GDM1 (cell line): ENCODE data around the gene SPINT2.
"Not testable (repeated sequence)": the region's sequence is repeated elsewhere in the genome, so short reads cannot be mapped to it uniquely, and the experiment has no call there.

Source experiments
- DNase-seq: peaks from one replicate; lab custom pipeline; 2025; lab: John Stamatoyannopoulos, UW

SPINT2 gene

DNA sequence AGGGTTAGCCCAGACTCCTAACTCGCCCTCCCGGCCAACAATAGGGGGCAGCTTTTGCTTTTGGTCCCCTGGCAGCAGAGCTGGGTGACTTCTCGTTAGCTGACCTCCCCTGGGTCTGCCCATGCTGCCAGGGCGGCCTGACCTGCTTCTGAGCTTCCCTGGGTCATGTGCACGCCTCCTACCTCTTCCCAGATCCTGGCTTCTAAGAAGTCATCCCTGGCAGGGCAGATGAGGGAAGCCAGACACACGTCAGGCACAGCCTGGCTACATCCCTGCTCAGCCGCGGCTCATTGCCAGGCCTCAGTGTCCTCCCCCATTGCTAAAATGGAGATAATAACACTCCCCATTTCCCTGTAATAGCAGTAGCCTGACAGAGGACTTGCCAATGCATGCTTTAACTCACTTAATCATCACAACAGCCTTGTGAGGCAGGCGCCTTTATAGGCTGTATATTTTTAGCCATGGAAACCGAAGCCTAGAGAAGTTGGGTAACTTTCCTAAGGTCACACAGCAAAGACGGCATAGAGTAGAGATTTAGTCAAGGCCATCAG is 57.3 kb downstream of the SPINT2 start:
- DNase-seq = no peak

DNA sequence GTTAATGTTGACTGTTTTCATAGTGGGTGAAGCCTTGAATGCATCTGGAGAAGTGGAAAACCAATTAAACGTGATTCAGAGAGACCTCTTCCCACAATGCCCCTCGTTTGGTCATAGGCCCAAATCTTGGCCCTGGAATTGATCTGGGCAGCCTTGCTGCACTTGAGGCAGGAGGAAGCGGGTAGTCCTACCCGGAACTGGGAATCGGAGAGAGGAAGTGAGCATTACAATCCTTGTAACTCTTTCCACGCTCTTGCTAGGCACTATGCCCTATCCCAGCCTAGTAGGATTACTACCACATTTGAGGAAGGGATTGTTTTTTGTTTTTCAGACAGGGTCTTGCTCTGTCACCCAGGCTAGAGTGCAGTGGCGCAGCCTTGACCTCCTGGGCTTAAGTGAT is 58.9 kb downstream of the SPINT2 start:
- no peak for DNase-seq

DNA sequence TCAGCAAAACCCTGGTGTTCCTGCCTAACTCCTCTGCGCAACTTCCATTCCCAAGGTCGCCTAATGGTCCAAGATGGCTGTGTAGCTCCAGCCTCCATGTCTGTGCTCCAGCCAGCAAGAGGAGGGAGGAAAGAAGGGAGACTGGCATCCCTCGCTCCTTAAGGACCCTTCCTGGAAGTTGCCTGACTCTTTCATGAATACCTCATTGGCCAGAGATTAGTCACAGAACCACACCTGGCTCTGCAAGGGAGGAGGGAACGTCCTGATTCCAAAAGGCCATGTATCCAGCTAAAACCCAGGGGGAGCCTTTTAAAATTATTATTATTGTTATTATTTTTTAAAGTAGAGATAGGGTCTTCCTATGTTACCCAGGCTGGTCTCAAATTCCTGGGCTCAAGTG is 60.1 kb downstream of the SPINT2 start:
- DNase-seq = no peak

DNA sequence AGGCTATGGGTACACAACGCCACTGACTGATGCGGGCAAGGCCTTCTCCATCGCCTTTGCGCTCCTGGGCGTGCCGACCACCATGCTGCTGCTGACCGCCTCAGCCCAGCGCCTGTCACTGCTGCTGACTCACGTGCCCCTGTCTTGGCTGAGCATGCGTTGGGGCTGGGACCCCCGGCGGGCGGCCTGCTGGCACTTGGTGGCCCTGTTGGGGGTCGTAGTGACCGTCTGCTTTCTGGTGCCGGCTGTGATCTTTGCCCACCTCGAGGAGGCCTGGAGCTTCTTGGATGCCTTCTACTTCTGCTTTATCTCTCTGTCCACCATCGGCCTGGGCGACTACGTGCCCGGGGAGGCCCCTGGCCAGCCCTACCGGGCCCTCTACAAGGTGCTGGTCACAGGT is 62.2 kb downstream of the SPINT2 start:
- DNase-seq = no peak

DNA sequence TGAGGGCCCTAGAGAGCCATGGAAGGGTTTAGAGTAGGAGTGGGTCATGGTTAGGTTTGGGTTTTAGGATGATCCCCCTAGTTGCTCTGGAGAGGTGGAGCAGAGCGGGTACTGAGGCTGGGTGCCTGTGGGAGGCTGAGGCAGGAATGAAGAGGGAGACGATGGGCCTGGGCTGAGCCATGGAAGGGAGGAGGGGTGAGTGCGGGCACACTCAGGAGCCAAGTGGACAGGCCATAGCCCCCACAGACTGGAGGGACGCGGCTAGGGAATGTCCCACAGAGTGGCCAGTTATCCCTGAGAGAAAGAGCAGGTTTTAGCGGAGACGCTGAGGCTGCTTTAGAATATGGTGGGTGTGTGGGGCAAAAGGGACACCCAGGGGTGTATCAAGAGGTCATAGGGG is 65.3 kb downstream of the SPINT2 start:
- no peak for DNase-seq

DNA sequence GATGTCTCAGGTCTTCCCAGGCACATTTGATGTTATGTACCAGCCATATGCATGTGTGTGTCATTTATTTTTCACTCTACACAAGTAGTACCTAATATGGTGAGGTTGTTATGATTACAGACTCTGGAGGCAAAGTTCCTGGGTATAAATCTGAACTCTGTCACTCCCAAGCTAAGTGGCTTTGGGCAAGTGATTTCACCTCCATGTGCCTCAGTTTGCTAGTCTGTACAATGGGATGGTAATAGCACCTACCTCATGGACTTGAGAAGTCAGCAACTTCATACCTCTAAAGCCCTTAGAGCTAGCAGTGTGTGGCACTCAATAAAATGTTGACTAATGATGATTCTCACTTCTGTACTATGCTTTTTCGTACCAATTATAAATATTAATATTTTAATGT is 67.4 kb downstream of the SPINT2 start:
- no peak for DNase-seq

DNA sequence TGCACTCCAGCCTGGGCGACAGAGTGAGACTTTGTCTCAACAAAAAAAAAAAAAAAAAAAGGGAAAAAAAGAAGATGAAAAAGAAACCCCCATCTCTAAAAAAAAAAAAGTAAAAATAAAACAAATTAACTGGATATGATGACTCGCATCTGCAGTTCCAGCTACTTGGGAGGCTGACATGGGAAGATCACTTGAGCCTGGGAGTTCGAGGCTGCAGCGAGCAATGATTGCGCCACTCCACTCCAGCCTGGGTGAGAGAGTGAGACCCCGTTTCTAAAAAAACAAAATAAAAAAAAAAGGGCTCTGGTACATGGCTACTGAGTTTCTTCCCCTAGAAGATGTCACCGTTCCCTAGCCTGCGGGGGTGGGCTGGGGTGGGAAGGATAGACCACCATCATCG is 68.9 kb downstream of the SPINT2 start:
- no peak for DNase-seq

DNA sequence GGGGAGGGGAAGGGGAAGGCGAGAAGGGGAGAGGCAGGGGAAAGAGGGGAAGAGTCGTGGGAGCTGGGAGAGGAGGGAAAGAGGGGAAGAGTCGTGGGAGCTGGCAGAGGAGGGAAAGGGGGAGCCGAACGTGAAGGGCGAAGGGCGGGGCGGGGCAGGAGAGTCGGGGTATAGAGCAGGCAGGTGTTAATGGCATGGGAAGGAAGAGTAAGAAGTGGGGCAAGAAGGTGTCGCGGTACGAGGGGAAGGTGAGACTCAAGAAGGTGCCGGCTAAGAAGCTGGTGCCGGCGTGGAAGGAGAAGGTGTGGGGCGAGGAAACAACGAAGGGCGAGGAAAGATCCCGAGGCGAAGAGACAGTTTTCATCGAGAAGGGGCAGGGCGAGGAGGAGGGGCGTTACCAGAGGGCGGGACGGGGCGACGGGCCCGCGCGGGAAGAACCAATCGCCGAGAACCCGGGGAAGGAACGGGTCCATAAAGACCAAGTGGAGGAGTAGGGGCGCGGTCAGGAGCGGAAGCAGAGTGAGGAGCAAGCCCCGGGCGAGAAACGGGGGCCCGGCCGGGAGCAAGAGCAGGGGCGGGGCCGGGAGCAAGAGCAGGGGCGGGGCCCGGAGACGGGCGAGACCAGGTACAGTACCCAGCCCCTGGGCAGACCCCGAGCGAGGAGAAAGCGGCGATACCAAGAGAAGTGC is 71.7 kb downstream of the SPINT2 start:
- DNase-seq = peak; percentile 90

DNA sequence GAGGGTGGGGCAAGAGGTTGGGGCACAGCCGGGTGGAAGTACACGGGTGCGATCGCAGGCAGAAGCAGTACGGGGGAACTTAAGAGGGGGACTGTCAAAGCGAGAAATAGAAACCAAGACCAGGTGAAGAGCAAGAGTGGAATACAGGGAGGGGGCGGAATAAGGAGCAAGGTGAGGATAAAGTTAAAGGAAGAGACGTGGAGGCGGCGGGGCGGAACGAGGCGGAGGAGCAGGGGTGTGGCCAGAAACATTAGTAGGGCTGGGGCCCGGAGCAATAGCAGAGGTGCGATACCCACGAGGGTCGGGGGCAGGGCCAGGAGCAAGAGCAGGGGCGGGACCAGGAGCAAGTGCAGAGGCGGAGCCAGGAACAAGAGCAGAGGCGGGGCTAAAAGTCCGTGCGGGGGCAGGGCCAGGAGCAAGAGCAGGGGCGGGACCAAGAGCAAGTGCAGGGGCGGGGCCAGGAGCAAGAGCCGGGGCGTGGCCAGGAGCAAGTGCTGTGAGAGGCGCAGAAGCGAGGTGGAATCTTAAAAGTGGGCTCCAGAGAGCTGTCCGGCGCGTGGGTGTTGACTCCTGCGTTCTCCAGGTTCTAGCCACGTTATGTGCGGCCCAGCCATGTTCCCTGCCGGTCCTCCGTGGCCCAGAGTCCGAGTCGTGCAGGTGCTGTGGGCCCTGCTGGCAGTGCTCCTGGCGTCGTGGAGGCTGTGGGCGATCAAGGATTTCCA is 72.4 kb downstream of the SPINT2 start:
- DNase-seq = peak; percentile 93

DNA sequence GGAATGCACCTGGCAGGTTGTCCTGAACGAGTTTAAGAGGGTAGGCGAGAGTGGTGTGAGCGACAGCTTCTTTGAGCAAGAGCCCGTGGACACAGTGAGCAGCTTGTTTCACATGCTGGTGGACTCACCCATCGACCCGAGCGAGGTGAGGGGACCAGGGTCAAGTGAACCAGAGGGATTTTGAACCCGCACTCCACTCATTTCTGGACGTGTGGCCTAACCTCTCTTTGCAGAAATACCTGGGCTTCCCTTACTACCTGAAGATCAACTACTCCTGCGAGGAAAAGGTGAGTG is 72.9 kb downstream of the SPINT2 start:
- no peak for DNase-seq

DNA sequence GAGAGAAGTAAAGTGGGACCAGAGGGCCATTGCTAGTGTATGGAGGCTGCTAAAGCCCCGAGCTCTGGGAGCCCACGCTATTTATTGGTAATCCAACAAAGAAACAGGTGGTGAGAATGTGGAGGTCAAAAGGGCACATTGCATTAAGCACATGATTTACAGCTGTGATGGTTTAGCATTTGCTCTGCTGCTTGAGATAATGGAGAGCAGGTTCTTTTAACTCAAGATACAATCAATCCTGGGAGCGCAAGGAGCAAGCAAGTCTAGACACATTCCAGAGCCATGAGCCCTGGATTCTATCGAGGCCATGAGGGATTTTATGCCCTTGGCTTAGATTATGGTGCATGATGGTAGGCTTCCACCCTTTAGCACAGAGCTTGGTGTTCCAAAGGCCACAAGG is 74.6 kb downstream of the SPINT2 start:
- not testable (repeated sequence) for DNase-seq

DNA sequence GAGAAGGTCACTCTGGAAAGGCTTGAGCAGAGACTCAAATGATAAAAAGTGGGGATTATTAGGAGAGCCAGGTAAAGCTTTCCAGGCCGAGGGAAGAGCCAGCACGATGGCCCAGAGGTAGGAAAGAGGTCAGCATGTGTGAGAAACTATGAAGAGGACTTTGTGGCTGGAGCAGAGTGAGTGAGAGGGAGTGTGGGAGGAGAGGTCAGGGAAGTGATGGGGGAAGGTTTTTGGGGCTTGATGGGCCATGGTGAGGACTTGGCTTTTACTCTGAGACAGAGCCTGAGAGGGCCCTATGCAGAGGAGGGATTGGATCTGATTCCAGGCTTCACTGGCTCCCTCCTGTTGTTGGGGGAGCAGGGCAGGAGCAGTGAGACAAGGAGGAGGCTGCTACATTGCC is 76.6 kb downstream of the SPINT2 start:
- DNase-seq = no peak
